ENCODE measurements around the gene TMEM140. TPM values are rescaled to one million over a fixed set of nuclear protein-coding genes. Genes with fewer than 3 reads are reported as not detected.

Gene TMEM140
- total and polyA plus RNA-seq, 11 donors: 6.7 to 131 (median 26.5) TPM

DNA sequence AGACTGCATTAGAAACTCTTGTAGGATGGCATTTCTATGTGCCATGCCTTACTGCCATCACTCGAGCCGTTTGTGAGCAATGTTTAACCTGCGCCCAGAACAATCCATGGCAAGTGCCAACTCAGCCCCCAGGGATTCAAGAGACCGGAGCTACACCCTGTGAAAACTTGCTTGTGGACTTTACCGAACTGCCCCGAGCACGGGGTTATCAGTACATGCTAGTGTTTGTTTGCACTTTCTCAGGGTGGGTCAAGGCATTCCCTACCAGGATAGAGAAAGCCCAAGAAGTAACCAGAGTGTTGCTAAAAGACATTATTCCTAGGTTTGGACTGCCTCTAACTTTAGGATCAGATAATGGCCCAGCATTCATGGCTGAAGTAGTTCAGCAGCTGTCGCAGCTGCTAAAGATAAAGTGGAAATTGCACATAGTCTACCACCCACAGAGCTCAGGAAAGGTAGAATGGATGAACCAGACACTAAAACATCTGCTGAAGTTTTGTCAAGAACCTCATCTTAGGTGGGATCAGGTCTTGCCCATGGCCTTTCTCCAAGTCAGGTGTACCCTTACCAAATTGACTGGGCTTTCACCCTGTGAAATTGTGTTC lies 31.6 kb downstream of the TMEM140 start:
- WGBS, 4 donors: 73 to 94% (median 85%) methylated on average over 8 of the region's 8 CpGs
- Histone ChIP-seq H3K27ac (no peak overlapping the region), H3K4me1 (no peaks in the 10 kb centered on the region), H3K9me3 (peaks cover 0 to 42% (median 28%) of the 10 kb centered on the region in 12 donors), H3K27me3 (no peaks in the 10 kb centered on the region), H3K36me3 (peaks cover 0 to 47% (median 15%) of the 10 kb centered on the region in 9 donors), H3K4me3 (no peak overlapping the region)
- DNase-seq: no peak
- ATAC-seq: no peak
- intact Hi-C loops (cut with DNase I): no loop called here
- TF ChIP-seq POLR2A (IDR thresholded peaks at IDR 0.05) (no peak), CTCF (IDR thresholded peaks at IDR 0.05) (no peak)

DNA sequence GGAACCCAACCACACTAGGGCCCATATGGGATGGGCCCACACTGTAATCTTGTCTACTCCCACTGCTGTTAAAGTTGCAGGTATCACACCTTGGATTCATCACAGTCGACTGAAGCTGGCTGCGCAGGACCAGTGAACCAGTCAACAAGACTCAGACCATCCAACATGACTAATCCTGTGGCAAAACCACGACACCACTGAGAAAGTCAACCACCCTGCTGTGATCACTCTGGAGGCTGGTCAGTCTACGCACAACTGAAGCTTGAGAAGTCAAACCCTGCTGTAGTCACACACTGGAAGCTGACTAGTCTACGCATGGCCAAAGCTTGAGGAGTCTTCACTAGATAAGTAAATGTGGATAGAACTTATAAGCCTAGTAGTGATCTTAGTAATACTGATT lies 32.2 kb downstream of the TMEM140 start:
- DNase-seq (no peak), ATAC-seq (no peak)
- whole genome bisulfite sequencing, 4 donors: 97 to 98% (median 98%) methylated on average over 5 of the region's 5 CpGs
- intact Hi-C loops (cut with DNase I): loop anchor here in 1 of 10 donors (10.0 kb wide), 1 partner anchor 505 kb away; no protein-coding TSS in a partner anchor
- no peak overlapping the region for H3K27ac ChIP-seq
- no peak overlapping the region for H3K4me3 ChIP-seq
- H3K36me3 ChIP-seq: peaks cover 0 to 54% (median 22%) of the 10 kb centered on the region in 9 donors
- TF ChIP-seq POLR2A (IDR thresholded peaks at IDR 0.05) (no peak), CTCF (IDR thresholded peaks at IDR 0.05) (no peak)
- no peaks in the 10 kb centered on the region for H3K4me1 ChIP-seq
- peaks cover 0 to 42% (median 28%) of the 10 kb centered on the region in 12 donors for H3K9me3 ChIP-seq
- H3K27me3 ChIP-seq: no peaks in the 10 kb centered on the region

- TF ChIP-seq POLR2A (IDR thresholded peaks at IDR 0.05): no peak
- H3K9me3 ChIP-seq: peaks cover 0 to 42% (median 28%) of the 10 kb centered on the region in 12 donors
- DNase-seq (no peak), ATAC-seq (no peak)
- intact Hi-C loops (cut with DNase I): loop anchor here in 1 of 10 donors (10.0 kb wide), 1 partner anchor 507 kb away; no protein-coding TSS in a partner anchor
- no peak overlapping the region for H3K27ac ChIP-seq
- WGBS, 4 donors: 92 to 95% (median 95%) methylated on average over 3 of the region's 3 CpGs
- H3K4me1 ChIP-seq: no peaks in the 10 kb centered on the region
- no peak overlapping the region for H3K4me3 ChIP-seq
- H3K27me3 ChIP-seq: no peaks in the 10 kb centered on the region
- peaks cover 0 to 63% (median 31%) of the 10 kb centered on the region in 9 donors for H3K36me3 ChIP-seq
Measured at GRCh38 chr7:135181261-135181928, 33.5 kb downstream of the TMEM140 start.

GRCh38 chr7:135181929-135182678 lies 34.2 kb downstream of the TMEM140 start:
- H3K27ac ChIP-seq: no peak overlapping the region
- peaks cover 0 to 42% (median 28%) of the 10 kb centered on the region in 12 donors for H3K9me3 ChIP-seq
- ATAC-seq: no peak
- no peak overlapping the region for H3K4me3 ChIP-seq
- intact Hi-C loops (cut with DNase I): loop anchor here in 1 of 10 donors (10.0 kb wide), 1 partner anchor 507 kb away; no protein-coding TSS in a partner anchor
- DNase-seq: no peak
- H3K36me3 ChIP-seq: peaks cover 0 to 71% (median 38%) of the 10 kb centered on the region in 9 donors
- WGBS, 4 donors: 97 to 100% (median 98%) methylated on average over 26 to 31 of the region's 31 CpGs
- no peaks in the 10 kb centered on the region for H3K27me3 ChIP-seq
- TF ChIP-seq CTCF (IDR thresholded peaks at IDR 0.05) (no peak), POLR2A (IDR thresholded peaks at IDR 0.05) (no peak)
- no peaks in the 10 kb centered on the region for H3K4me1 ChIP-seq
